T-helper 2 cell treated with Interferon-gamma antibody and Interleukin-4, amounts not matched to agents 100 ng/mL and 5 ng/mL, for 36 hours (primary cell): Measurements from ENCODE around the gene CNPY3. TPM values are rescaled to one million over a fixed set of nuclear protein-coding genes. Genes with fewer than 3 reads are reported as not detected.
"Not testable (repeated sequence)": the region's sequence is repeated elsewhere in the genome, so short reads cannot be mapped to it uniquely, and the experiment has no call there.

Source experiments
- intact Hi-C: fragments of 100-400 bp; cut with micrococcal nuclease; formaldehyde crosslinking; loops from one replicate; pipeline ENCODE4 v1.15.1; 2023
- total RNA-seq: library from RNA; stranded (reverse); gene quantifications from 2 replicates; pipeline ENCODE4 v1.2.3, GENCODE V29; 2022

Gene CNPY3
- total RNA-seq, 1 donor from 2014 or later, result 54.1 TPM

DNA sequence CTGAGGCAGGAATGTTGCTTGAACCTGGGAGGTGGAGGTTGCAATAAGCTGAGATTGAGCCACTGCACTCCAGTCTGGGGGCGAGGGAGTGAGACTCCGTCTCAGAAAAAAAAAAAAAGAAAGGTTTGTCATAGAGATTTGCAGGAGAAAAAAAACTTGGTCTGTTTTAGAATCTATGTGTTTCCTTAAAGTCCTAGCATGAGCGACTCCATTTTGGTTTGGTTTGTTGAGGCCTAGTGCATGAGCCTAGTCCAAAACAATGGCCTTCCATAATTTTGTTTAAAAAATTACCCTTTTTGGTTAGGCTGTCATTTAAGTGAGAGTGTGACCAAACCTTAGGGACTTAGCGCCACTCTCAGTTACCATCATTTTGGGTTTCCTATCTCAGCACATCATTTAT lies 23.1 kb downstream of the CNPY3 start:
- intact Hi-C loops, result no loop called here

DNA sequence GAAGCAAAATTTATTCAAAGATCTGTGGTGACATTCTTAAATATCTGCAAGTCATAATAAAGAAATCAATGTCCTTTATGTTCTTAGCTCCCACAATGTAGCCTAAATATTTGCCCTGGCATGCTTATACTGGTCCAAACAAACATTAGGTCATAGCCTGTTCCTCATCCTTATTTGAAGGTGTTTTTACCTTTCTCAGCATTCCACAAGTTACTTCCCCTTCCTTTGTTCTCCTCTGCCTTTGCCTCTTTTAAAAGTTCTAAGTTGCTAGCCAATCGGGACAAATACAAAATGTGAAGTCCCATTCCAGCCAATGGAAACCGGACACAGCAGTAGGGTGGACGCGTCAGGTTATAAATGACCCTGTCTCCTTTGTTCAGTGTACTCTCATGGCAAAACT lies 25.1 kb downstream of the CNPY3 start:
- intact Hi-C loops, result not testable (repeated sequence)

DNA sequence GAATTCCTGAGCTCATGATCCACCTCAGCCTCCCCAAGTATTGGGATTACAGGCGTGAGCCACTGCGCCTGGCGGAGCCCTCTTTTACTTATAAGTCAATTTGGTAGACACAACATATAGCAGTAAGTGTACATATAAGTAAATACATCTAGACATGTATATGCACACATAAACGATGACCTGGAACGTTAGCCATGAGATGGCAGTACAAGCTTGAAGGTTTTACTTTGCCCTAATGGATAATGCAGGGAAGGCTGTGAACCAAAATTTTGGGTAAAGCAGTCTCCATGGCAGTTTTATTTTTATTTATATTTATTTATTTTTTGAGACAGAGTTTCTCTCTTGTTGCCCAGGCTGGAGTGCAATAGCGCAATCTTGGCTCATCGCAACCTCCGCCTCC lies 28.8 kb downstream of the CNPY3 start:
- intact Hi-C loops, result no loop called here

DNA sequence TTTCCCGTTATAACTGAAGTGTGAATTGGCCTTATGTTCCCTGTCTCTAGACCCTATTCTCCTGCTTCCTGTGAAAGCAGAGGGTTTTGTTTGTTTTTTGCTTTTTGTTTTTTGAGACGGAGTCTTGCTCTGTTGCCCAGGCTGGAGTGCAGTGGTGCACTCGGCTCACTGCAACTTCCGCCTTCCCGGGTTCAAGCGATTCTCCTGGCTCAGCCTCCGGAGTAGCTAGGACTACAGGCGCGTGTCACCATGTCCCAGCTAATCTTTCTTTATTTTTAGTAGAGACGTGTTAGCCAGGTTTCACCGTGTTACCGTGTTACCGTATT lies 30.6 kb downstream of the CNPY3 start:
- intact Hi-C loops, result no loop called here

DNA sequence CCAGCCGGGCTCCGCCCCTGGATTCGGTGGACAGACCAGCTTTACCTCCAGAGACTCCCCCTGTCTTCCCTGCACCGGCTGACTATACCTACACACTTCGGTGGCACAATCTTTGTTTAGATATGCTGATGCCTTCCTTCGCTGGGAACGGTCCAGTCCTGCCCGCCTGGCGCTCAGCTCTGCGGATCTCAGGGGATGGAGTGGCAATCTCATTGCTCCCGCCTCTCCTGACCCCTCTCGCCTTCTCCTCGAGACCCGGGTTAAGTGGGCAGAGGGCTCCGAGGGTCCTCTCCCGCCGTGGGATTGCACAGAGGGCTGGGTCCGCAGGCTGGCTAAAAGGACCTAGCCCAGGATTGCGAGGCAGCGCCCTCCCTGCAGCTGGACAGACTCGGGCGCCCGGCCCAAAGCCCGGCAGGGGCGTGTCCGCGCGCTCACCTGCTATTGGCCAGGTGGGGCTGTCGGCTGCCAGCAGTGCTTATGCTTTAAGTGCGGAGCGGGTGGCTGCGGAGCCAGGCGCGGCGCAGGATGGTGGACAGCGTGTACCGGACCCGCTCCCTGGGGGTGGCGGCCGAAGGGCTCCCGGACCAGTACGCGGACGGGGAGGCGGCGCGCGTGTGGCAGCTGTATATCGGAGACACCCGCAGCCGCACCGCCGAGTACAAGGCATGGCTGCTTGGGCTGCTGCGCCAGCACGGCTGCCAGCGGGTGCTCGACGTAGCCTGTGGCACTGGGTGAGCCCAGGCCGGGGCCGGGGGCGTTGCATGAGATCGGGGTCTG lies 31.2 kb downstream of the CNPY3 start, which contains the start of gene GNMT:
Gene GNMT, plus strand, starts transcription at position 512 of the 777 bp plus-strand sequence. Its CDS starts 14 bp downstream, at position 526.
- intact Hi-C loops, result no loop called here

DNA sequence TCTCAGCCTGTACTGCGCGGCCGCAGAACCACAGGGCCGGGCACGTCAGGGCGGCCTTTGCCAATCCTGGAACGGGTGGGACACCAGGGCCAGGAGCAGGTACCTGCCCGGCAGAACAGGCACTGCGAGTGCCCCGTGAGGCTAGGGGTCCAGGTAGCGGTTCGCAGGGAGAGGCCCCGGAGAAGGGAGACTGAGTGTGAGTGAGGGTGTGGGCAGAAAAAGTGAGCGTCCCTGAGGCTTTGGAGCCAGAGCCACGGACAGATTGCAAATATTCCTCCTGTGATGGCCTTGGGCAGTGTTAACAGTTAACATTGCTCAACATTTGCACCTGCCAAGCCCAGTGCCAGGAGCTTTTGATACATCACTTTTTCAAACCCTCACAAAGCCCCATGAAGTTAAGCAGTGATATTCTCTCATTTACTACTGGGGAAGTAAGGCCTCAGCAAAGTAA lies 31.8 kb downstream of the CNPY3 start:
- intact Hi-C loops, result no loop called here

DNA sequence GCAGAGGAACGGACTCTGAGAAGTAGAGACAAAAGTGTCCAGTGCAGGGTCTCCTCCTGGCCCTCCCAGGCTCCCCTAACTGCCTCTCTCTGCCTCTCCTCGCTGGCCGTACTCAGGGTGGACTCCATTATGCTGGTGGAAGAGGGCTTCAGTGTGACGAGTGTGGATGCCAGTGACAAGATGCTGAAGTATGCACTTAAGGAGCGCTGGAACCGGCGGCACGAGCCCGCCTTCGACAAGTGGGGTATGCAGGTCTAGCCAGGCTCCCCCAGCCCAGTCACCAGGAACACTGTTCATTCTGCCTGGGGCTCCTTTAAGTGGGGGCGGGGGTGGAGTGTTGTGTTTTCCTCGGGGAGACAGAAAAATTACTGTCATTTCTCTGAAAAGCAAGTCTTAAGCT lies 32.8 kb downstream of the CNPY3 start:
- intact Hi-C loops, result no loop called here

DNA sequence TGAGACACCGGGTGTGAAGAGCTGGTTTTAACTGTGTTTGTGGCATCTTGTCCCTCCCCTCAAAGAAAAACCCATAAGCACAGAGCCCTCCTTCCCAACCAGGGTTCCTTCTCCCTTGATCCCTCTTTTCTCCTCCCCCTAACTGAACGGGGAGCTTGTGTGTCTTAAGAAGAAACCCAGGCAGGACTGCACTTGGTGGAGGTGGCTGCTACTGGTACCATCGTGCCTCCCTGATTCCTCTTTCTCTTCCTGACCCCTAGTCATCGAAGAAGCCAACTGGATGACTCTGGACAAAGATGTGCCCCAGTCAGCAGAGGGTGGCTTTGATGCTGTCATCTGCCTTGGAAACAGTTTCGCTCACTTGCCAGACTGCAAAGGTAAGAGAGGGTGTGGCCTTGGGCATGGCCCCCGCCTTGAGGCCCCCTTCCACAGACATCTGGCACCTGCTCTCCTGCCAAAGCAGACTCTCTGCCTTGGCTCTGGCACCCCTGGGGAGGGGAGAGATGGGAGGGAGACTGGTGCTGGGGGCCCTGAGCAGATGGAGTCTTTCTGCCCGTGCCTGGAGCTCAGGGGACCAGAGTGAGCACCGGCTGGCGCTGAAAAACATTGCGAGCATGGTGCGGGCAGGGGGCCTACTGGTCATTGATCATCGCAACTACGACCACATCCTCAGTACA lies 33.4 kb downstream of the CNPY3 start:
- intact Hi-C loops, result no loop called here

DNA sequence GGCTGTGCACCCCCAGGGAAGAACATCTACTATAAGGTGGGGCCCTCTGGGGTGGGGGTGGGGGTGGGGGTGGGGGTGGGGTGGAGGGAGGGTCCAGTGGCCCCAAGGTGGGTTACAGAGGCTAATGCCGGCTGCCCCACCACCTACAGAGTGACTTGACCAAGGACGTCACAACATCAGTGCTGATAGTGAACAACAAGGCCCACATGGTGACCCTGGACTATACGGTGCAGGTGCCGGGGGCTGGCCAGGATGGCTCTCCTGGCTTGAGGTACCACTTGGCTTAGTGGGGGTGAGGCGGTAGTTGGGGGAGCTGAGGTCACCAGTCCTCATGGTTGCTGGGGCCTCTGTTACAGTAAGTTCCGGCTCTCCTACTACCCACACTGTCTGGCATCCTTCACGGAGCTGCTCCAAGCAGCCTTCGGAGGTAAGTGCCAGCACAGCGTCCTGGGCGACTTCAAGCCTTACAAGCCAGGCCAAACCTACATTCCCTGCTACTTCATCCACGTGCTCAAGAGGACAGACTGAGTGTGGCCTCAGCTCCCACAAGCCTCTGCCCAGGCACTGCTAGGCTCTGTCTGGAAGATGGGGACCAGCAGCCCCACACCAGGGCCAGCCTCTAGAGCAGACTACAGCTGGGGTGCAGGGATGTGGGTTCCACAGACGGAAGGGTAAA lies 34.0 kb downstream of the CNPY3 start:
- intact Hi-C loops, result no loop called here

DNA sequence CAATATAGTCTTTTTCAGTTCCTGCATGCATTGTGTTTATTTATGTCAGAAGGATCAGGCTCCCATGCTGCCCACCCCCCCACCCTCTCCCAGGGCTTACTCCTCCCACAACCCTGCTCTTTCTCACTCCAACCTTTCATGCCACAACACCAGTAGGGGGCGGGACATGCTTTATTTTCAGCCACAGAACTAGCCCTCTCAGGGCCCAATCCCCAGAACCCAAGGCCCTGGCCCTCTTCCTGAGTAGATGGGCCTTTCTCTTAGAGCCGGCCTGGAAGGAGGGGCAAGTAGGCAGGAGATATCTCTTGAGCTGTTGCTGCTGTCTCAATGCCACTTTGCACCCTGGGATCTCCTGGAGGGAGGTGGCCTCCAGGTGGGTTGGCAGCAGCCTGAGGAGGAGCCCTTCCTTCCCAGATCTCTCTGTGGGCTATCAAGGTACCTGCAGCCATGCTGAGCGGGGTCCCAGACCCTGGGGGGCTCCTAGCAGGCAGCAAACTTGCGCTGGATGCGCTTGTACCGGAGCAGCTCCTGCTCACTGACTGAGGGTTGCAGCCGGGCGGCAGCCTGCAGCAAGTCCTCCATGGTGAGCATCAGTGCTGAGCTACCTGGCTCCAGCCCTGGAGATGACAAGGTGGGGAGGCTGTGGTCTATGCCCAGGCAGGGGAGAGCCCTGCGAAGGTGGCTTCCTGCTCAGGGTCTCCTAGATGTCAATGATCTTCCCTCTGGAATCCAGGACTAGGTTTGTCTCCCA lies 34.8 kb downstream of the CNPY3 start:
- intact Hi-C loops, result no loop called here

DNA sequence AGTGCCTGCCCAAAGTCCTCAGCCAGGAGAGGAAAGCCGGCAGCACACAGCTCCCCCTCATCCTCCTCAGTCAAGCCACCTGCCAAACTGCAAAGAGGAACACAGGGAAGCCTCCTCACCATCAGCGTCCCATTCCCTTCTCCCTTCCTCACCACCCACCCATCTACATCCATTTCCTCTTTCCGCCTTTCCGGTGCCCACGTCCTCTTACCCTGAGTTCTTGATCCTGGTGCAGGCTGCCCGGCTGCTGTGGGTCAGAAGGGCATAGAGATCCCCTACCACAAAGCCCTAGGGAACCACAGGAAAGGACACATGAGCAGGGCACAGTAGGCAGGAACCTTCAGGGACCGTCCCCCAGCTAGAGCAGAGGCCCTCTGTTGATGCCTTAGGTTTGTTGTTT lies 37.3 kb downstream of the CNPY3 start:
- intact Hi-C loops, result no loop called here

DNA sequence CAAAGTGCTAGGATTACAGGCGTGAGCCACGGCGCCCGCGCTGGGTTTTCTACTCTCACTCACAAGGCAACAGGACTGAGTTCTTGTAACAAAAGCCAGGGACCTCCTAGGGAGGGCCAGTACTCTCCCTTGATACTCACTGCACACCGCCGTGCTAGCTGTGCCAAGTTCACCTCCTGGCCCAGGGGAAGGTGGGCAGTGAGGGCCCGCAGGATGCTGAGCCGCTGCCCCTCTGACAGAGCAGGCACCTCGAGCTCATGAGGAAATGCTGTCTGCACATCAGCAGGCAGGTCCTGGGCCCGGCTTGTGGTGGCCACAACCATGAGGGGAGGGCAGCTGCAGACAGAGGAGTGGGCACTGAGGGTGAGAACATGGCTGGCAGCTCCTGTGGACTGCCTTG lies 37.9 kb downstream of the CNPY3 start:
- intact Hi-C loops, result no loop called here

DNA sequence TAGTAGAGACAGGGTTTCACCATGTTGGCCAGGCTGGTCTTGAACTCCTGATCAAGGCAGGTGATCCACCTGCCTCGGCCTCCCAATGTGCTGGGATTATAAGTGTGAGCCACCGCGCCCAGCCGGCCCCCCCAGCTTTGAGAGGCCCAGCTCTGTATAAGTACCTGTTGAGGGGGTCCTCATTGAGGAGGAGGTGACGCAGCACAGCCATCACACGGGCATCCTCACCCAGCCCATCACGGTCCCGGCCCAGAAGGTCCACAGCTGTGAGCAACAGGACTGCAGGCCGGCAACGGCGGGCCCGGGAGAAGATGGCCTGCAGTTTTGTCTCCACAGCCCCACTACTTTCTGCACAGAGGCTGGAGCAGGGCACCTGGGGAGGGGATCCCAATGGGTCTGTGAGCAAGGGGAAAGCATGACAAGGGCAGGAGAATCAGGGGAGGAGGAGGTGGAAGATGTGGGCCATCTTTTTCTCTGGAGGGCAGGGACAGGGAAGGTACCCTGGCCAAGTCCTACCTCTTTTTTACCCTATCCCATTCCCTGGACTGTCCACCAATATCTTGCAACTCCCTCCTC lies 38.9 kb downstream of the CNPY3 start:
- intact Hi-C loops, result no loop called here

DNA sequence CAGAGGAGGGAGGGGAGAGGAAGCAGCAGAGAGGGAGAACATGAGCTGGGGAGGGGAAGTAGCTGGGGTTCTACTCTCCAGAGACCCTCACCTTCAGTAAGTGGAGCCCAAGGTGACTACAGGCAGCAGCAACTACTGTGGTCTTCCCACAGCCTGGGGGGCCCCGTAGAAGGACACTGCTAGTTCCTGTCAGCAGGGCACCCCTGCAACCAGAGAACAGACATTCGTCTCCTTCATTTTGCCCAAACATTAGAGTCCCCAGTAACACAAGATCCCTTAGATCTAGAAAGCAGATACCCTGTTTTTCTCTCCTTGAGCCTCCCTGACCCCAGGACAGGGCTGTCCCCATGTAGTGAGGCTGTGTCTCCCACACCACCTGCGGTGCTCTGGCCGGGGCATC lies 39.5 kb downstream of the CNPY3 start:
- intact Hi-C loops, result no loop called here

DNA sequence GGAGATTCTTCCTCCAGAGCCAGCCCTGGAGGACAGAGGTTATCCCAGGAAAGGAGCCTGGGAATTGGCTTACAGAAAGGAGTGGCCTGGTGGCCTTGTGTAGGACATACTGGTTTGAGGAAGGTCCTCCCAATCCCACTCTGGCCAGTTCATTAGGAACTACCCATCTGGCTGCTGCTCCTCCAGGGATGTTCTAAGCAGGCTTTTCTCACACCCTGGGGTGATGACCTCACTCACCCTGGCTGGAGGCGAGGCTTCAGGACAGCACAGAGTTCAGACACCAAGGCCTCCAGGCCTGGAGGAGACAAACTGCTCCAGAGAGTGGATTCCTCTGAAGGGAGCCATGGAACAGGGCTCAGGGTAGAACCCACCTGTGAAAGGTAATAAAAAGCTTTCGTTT lies 40.2 kb downstream of the CNPY3 start:
- intact Hi-C loops, result no loop called here

DNA sequence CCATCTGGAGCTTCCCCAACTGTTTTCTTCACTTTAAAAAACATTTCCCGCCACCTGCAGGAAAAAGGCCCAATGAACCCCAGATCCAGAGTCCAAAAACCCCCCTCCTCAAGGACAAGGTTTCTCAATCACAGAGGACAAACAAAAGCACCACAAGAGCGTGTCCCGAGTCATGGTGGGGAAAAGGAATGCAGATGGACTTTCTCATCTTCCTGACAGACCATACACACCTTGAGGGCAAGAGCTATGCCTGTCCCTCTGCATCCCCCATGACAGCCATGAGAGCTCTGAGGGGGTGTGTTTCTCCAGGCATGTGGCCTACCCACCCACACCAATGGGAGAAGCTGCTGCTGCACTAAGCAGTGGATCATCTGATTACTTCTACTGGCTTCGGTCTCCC lies 40.7 kb downstream of the CNPY3 start:
- intact Hi-C loops, result no loop called here

DNA sequence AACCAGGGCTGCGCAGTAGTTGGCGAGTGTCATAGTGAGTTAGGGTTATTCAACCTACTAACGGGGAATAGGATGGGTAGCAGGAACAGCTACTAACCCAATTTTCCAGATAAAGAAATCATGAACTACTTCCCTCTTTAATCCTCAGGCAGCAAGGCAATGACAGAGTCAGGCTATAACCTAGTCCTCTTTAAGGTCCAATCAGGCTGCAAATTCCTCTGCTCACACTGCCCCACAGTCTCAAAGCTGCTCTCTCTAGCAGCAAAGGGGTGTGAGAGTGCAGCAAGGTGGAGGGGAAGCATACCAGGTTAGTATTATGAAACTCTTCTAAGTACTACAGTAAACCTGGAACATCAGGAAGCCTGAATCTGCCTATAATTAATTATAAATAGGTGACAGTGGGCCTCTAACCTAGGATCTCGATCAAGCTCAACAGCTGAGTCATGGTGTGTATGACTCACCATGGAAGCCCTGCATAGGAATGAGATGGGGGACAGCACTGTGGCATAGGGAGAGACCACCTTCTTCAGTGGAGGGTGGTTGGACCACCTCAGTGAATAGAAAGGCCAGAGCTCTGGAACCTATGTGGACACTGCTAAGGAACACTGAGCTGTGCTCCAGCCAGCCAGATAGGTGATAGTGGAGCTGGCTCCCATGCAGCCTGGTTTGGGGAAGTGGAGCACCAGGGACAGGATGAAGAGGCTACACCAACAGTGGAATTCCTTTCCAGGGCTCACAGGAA lies 41.8 kb downstream of the CNPY3 start:
- intact Hi-C loops, result no loop called here

DNA sequence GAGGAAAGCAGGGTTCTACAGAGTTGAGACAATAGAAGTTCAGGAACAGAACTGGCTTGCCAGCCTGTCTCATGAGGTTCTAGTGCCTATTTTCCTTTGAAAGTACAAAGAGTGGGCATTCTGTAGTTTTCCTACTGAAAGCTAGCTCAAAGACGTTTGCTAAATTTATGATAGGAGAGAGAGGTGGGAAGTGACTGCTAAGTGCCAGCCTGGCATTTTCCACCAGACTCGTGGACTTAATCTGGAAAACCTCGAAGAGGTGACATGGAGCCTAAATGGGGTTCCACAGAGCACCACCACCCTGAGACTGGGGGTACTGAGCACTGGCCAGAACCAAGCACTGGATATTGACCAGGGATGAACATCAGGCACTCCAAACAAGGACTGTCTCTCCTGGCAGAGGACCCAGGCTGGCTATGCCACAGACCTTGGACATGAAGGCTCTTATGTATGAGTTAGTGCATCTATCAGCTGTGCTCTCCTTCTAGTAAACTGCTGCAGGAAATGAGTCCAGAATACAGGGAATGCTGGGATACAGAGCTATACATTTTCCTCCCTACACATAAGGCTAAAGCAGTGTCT lies 42.6 kb downstream of the CNPY3 start:
- intact Hi-C loops, result no loop called here

DNA sequence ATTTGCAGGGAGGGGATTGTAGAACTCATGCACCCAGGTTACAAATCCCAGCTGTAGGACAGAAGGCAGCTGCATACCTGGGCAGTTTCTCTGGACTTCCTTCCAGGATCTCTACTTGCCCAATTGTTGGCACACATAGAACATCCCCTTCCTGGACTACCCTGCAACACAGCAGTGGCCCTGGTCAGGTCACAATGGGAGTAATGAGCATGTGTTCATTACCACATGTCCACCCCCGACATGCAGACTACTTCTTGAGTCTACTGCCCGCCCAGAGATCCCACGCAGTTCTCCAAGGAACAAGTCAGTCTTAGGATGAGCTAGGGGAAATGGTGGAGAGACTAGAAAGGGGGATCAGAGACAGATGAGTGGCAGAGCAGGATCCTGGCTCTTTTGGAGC lies 44.6 kb downstream of the CNPY3 start:
- intact Hi-C loops, result no loop called here

DNA sequence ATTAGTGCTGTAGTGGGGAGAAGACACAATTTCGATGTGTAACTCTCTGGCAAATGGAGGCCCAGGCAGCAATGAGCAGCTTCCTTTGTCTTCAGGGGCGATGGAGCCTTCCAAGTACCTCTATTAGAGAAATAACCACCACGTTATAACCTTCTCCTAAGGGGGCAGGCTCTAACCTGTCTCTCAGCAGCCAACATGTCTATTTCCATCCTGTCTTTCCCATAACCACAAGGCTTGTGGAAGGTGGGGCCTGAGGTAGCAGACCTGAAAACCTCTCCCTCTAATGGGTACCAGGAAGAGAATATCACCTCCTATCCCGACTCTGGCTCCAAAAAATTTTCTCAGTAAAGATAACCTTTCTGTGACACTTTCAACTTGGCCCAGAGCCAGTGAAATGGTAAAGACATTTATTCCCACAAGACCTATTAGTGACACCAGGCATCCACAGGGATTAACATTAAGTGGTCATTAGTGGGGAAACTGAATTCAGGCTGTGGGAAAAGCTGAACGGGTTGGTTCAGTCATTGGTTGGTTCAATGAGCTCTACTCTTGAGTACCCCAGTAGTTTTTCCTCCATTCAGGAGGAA lies 45.7 kb downstream of the CNPY3 start:
- intact Hi-C loops, result no loop called here
